HG03025 (cell line): ENCODE results near the gene TGFBI.

Source experiments
- ATAC-seq: cut with Tn5 transposase; IDR thresholded peaks from one replicate; pipeline ENCODE4 v1.9.1; 2021; ENCODE audit warnings: mild to moderate bottlenecking, moderate library complexity; ENCODE audit not compliant: unreplicated experiment, low FRiP score

Gene TGFBI

GRCh38 chr5:136000932-136001331, 27.9 kb upstream of the TGFBI start:
- no peak for ATAC-seq

- ATAC-seq: no peak
Measured at GRCh38 chr5:136001466-136001981, 27.3 kb upstream of the TGFBI start.

GRCh38 chr5:136004436-136004835, 24.4 kb upstream of the TGFBI start:
- no peak for ATAC-seq

GRCh38 chr5:136005476-136005875, 23.3 kb upstream of the TGFBI start:
- no peak for ATAC-seq

- ATAC-seq: no peak
Measured at GRCh38 chr5:136006164-136006563, 22.6 kb upstream of the TGFBI start.

- no peak for ATAC-seq
Measured at GRCh38 chr5:136006761-136007251, 22.0 kb upstream of the TGFBI start.

GRCh38 chr5:136007271-136007670, 21.5 kb upstream of the TGFBI start:
- ATAC-seq: no peak

- ATAC-seq: no peak
Measured at GRCh38 chr5:136011414-136012001, 17.3 kb upstream of the TGFBI start.

GRCh38 chr5:136012041-136012804, 16.6 kb upstream of the TGFBI start:
- ATAC-seq: no peak

- no peak for ATAC-seq
Measured at GRCh38 chr5:136013559-136013958, 15.2 kb upstream of the TGFBI start.

GRCh38 chr5:136014049-136015002, 14.5 kb upstream of the TGFBI start:
- no peak for ATAC-seq

GRCh38 chr5:136015003-136015375, 13.8 kb upstream of the TGFBI start:
- ATAC-seq: no peak

GRCh38 chr5:136015966-136016650, 12.7 kb upstream of the TGFBI start:
- no peak for ATAC-seq

GRCh38 chr5:136016945-136017530, 11.8 kb upstream of the TGFBI start:
- ATAC-seq: no peak

- no peak for ATAC-seq
Measured at GRCh38 chr5:136018814-136019783, 9.7 kb upstream of the TGFBI start.

- ATAC-seq: no peak
Measured at GRCh38 chr5:136020001-136020382, 8.8 kb upstream of the TGFBI start.

GRCh38 chr5:136020383-136021015, 8.3 kb upstream of the TGFBI start:
- ATAC-seq: no peak

- no peak for ATAC-seq
Measured at GRCh38 chr5:136021016-136021405, 7.8 kb upstream of the TGFBI start.
